NCI-H748 treated with DMSO at 0.1 percent for 48 hours (cell line): Measurements from ENCODE around the gene SH3PXD2A.
"Not testable (repeated sequence)": the region's sequence is repeated elsewhere in the genome, so short reads cannot be mapped to it uniquely, and the experiment has no call there.

Experiments
- DNase-seq: peaks from one replicate; lab custom pipeline; 2025; lab: John Stamatoyannopoulos, UW

The SH3PXD2A gene

DNA sequence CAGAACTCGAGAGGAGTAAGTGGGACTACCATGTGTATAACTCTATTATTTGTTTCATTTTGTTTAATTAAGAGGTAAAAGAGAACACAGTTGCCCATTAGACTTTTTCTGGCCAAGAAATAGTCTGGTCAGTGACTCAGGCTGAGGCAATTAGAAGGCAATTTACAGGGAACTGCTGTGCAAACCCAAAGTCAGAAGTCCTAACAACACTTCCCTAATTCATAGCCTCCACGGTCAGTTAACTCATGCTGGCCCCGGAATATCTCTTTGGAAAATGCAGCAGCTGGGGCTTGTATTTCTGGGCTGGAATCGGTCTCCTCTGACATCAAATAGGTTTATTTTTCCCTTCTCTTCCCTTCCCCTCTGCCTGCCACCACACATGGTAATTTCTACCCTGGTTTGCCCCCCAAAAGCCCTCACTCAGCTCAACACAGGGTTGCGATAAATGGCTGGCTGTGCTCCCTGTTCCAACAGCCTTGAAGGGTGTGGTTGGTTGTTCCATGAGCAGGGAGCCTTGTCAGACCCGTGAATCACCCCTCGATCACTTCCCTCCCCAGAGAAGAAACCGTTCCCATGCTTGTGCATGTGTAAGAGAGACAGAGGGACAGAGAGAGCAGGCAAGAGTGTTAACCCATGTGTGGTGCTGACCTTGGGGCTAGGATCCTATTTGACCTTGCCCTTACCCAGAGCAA, 5.3 kb downstream of the SH3PXD2A start:
- DNase-seq: no peak

DNA sequence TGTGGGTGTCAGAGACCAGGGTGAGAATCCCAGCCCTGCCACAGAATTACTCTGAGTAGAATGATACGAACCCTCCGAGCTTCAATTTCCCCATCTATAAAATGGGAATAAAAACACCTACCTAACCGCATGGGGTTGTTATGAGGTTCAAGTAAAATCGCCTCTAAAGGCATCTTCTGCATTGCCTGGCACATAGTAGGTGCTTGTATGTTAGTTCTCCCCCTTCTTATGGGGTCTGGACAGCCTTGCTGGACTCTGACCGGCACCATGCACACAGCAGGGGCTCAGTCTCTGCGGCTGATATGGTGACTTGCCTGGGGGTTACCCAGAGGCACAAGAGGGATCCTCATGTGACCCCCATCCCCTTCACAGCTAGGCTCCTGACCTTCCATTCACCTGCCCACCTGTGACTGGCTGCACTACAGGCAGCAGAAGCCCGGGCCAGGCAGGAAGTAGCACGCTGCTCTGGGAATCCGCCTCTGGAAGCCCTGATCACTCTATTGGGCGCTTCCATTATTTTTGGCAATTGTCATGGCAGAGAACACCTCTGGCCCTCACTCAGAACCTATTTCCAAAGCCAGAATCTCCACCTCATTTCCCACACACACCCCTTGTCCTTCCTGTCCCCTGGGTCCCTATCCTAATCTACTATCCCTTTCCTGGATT, 6.0 kb downstream of the SH3PXD2A start:
- no peak for DNase-seq

DNA sequence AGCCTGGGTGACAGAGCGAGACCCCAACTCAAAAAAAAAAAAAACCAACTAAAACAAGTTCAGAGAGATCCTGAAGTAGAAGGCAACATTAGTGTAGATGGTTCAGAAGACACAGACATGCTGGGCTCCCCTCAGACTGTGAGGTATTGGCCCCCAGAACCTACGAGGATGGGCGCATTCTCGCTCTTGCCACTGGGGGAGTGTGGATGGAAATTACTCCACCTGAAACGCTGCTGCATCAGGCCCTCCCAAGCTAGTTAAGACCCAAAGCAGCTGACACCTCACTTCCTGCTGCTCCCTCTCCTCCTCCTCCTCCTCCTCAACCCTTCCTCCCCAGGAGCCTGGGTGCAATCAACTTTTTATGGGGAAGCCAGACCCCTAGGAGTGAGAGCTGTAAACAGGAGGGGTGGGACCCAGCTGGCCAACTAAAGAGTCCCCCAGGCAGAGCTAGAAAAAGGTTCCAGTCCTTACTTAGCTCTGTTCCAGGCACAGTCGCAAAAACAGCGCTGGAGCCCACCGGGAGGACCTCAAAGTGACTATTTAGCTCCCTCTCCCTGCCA, 7.4 kb downstream of the SH3PXD2A start:
- no peak for DNase-seq

DNA sequence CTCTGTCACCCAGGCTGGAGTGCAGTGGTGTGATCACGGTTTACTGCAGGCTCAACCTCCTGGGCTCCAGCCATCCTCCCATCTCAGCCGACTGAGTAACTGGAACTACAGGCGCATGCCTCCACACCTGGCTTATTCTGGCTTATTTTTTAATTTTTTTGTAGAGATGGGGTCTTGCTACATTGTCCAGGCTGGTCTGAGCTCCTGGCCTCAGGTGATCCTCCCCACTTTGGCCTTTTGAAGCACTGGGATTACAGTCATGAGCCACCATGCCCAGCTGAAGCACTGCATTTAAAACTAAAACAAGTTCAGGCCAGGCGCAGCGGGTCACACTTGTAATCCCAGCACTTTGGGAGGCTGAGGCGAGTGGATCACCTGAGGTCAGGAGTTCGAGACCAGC, 8.0 kb downstream of the SH3PXD2A start:
- DNase-seq: no peak

DNA sequence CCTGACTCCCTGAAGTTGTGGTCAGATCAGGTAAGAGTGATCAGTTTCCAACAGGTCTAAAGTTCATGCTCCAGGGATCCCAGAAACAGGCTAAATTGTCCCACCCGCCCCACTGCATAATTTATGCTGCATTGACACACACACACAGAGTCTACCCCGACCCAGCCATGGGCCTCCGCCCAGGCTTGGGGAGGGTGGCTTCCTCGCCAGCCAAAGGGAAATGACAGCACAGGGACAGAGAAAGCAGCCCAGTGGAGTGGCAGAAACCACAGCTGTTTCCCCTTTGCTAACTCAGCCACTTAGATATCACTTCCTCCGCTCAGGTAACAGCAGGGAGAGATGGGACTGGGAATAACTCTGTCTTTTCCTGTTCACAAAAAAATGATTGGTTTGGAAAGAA, 9.4 kb downstream of the SH3PXD2A start:
- no peak for DNase-seq

DNA sequence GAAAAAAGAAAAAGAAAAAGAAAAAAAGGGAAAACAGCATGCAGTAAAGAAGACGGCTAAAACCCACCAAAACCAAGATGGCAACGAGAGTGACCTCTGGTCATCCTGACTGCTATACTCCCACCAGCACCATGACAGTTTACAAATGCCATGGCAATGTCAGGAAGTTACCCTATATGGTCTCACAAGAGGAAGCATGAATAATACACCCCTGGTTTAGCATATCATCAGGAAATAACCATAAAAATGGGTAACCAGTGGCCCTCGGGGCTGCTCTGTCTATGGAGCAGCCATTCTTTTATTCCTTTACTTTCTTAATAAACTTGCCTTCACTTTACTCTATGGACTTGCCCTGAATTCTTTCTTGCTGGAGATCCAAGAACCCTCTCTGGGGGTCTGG, 10.0 kb downstream of the SH3PXD2A start:
- DNase-seq: not testable (repeated sequence)

DNA sequence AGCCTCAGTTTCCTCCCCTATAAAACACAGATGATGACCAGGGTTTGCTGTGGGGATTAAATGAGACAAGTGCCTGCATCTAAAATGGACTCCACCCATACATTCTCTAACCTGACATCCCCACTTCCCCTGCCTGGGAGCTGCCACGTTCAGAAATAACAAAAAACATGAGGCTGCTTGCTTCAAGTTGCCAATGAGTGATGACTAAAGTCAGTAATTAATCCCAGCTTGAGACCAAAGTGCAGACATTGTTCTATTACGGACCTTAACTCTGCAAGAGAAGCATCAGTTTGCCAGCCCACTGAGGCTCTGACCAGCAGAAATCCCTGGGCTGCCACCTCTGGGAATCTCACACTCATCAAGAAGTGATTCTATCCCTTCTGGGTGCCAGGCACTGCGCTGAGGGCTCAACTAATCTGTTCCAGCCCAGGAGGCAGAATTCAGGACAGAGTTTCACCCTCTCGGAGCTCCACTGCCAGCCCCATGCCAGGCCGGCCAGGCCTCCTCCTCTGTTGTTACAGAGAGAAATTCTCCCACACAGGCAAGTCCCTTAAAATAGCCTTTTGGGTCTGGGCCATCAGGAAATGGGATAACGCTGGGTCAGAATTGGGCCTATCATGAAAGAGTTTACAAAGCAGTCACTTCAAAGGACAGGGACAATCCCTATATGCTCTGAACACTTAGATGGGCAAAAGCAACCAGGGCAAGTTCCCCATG, 11.4 kb downstream of the SH3PXD2A start:
- DNase-seq: no peak

DNA sequence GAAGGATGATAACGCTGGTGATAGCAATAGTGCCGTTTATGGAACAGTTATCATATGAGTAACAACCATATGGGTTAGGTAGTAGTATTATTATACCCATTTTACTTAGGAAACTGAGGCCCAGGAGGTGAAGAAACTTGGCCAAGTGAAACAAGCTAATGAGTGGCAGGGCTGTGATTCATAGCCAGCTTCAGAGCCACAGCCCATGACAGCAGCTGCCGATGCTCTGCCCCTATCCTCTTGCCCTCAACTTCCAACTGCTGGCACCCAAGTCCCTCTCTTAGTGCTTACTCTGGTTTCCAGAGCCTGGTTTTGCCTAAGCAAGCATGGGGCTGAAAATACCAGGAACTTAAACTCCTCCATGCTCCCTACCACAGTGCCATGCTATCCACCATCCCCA, 12.3 kb downstream of the SH3PXD2A start:
- DNase-seq: no peak

DNA sequence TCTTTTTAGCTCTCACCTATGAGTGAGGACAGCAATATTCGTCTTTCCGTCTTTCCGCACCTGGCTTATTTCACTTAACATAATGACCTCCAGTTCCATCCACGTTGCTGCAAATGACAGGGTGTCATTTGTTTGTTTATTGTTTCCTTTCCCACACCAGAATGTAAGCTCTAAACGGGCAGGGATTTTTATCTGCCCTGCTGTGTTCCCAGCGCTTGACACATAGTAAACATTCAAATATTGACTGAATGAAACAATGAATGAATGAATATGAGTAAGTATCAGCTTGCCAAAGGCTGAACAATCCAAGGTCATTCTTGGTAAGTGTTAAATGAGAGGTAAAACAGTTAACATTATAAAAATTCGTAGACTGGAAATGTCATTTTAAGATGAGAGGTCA, 12.8 kb downstream of the SH3PXD2A start:
- DNase-seq: peak; percentile 71

DNA sequence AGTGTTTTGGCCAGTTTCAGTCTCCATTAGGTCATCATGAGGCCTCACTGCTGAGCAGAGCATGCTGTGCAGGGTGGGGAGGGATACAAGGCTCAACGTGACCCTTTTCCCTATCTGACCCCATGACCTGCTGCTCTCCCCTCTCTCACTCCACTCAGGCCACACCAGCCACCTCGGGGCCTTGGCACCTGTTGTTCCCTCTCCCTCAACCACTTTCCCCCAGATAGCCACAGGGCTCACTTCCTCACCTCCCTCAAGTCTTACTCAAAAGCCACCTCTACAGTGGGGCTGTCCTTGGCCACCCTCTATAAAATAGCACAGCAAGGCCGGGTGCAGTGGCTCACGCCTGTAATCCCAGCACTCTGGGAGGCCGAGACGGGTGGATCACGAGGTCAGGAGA, 13.9 kb downstream of the SH3PXD2A start:
- no peak for DNase-seq

DNA sequence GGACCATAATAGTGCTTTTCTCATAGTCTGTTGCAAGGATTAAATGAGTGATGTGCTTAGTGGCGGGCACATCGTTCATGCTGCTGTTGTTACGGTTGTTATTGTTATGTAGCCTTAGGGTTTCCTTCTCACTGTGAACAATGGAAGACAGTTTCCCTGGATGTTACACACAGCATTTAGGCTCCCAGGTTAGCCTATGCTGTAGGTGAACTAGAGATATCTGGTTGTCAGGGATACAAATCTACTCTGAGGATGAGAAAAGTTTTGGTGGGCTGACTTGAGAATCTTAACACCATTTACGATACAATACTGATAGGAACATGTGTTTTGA, 14.7 kb downstream of the SH3PXD2A start:
- DNase-seq: no peak

DNA sequence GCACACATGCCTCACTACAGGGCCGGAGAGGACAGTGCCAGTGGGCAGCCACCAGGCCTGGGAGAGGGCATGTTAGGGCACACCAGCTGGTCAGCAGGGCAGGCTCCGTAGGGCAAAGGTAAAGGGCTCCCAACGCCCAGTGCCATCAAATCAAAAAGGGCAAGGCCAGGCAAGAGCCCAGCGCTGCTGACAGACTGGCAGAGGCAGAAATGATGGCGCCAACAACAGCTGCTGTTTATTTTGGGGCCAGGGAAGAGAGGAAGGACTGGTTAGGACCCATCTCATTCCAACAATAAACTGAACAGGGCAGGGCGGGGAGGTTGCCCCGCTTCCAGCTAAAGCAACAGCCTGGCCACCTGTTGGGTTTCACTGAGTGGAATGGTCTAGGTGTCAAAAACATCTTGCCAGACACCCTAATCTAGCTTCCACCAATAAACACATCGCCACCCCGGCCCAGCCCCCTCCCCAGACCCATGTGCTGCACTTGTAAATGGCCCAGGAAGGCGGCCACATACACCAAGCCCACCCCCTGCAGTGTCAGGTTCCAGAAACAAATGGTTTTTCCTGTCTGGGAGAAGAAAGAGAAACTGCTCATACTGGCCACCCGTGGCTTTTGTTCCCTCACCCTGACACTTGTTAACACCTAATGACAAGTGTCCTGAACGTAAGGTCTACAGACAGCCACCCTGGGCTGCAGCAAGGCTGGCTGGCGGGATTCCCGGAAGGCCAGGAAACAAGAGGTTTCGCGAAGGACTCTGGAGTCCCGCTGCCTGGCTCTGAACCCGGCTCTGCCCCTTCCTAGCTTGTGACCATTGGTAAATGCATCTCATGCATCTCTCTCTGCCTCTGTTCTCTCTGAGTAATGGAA, 15.3 kb downstream of the SH3PXD2A start:
- DNase-seq: no peak

DNA sequence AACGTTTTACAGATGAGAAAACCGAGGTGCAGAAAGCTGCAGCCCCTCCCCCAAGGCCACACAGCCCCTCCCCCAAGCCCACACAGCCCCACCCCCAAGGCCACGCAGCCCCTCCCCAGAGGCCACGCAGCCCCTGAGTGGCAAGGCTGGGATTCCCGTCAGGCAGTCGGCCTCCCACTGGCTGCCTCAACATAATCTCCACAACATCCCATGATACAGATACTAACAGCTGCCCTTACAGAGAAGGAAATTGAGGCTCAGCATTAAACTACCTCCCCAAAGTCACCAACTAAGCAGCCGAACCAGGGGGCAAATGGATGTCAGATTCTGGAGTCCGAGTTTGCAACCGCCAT, 15.9 kb downstream of the SH3PXD2A start:
- DNase-seq: no peak

DNA sequence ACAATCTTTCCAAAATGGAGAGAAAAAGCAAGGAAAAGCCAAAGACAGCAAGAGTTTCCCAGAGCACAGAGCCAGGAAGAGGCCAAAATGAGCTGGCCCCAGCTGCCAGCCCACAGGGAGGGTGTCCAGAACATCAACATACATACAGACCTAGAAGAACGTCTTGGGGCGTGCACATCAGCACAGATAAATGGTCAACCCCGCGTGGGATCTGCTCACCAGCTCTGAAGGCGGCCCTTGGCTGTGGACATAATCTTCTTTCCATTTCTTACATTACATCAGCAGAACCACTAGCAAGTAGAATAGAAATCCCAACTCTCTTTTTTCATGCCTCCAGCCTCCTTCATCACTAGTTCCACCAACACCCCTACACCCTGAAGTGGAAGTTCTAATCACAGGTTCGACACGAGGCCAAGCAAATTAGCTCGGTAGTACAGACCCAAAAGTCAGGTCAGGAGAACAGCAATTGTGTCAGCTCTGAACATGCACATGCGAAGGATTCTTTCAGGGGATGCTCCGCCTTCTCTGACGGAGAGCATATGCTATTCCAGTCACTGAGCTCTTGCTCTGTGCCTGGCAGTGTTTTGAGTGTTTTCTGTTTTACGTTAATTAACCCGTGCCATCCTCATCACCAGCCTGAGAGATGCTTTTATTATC, 16.4 kb downstream of the SH3PXD2A start:
- DNase-seq: no peak

DNA sequence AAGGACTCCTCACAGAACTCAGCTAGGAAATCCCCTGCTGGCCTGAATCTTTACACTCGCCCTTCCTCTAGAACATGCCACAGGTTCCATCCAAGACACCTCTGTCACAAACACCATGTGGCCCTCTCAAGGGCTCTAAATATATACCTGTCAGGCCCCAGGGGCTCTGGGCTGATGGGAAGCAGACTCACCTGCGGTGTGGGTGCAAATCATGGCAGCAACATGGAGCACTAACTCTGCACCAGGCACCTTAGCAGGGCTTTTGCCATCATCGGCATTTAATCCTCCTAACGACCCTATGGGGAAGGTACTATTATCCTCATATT, 17.3 kb downstream of the SH3PXD2A start:
- DNase-seq: no peak

DNA sequence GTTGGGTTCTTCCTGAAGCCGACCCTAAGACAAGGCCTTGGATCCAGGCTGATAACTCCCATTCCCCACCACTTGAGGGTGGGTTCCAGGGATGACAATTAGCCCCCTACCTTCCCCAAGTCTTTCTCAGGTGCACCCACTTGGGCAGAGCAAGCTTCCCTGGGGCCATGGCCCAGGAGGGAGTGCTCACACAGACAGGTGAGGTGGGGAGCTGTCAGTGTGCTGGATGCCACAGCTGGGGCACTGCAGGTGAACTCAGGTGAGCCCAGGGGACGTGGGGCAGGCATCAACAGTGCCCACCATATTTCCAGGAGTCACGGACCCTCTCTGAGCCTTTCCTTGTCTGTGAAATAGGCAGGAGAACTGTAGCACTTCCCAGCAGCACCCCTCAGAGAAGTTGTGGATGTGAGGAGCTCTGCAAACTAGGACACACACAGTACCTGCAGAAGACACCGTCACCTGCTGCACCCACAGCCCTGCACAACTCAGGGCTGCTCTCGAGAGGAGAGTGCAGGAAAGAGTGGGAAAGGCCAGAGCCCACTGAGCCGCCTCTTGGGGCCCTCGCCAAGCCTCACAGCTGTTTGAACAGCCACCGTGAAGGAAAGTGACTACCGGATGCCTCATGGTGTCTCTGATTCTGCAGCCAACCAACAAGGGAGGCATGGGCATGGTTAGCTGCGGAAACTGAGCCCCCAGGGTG, 17.9 kb downstream of the SH3PXD2A start:
- DNase-seq: no peak

DNA sequence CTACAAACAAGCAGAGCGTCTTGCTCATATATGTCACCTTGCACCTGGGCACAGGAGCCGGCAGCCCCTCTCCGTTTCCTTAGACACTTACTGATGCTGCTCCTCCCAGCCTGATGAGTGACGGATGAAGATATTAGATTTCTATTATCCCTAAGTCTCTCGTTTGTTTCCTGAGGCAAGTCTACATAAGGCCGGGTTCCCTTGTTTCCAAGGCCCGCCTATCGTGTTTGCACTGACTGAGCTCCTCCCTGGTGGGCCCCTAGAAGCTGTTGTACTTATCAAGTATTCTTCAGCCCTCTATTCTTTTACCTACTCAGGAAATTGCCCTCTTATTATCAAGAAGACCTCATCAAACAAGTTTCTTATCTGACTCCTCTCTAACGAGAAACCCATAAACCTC, 18.5 kb downstream of the SH3PXD2A start:
- DNase-seq: no peak

DNA sequence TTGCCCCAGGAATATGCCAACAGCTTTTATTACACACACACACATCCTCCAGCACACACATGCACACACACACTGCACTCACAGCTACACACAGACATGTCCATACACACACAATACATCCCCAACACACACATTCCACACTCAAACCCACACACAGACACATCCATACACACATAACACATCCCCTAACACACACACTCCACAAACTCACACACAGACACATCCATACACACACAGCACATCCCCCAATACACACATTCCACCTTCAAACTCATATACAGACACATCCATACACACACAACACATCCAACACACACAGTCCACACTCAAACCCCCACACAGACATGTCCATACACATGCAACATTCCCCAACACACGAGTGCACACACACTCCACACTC, 19.1 kb downstream of the SH3PXD2A start:
- DNase-seq: no peak

DNA sequence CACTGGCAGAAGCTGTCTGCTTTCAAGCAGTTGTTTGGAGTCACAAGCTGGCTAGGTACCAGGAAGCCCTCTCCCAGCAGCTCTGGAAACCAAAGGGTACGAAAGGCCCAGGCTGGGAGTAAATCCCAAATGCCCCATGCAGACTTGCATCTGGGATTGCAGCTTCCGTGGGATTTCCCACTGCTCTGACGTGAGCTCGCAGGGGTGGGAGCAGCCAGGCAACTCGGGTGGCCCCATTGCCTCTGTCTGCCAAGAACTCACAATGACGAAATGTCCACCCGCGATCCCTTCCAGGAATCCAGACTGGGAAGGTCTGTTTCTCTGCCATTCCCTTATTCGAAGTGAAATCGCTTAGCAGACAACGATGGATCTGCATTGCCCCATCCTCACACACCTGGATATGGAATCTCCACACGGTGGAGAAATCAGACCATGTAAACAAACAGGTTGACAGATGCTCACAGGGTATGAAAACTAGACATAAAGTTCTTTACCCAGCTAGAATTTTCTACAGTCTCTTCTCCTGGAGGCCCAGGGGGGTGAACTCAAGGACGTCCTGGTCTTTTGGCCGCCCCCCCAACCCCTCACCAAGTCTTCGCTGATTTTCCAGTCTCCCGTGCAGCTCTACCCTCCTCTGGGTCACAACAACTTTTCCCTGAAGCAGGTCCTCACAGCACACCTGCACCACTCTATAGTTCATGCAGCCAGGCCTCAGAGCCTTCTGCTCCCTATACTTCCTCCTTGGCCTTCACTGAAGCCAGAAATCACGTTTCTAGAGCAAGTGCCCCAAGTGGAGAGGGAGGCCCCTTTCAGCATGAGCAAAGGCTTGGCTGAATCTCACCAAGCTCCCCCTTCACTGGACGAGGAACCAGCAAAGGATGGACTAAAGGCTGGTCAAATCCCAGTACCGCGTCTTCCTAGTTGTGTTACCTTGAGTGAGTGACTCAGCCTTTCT, 20.0 kb downstream of the SH3PXD2A start:
- DNase-seq: no peak

DNA sequence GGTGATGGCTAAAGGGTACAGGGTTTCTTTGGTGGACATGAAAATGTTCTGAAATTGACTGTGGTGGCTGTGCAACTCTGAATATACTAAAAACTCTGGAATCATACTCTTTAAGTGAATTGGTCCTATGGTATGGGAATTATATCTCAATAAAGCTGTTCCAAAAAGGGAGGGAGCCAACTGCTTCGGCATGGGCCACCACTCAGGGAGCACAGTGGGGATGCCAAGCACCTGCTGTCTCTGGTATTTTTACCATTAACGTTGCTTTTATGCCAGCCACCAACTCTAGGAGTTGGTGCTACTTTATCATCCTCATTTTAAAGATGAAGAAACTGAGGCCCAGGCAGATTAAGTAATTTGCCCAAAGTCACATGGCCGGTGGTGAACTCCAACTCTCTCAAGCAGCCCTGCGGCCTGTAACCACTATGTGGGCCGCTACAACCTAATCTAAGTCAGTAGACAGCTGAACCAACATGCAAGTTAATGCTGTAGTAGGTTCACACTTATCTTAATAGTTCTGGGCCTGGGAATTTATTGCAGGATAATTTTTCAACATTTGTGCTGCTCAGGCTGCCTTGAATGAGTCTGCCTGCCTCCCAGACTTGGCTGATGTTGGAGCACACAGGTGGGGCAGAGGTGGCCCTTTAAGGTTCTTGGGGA, 20.8 kb downstream of the SH3PXD2A start:
- DNase-seq: no peak
